Measurements from ENCODE around the gene ANKRD60. TPM values are rescaled to one million over a fixed set of nuclear protein-coding genes. Genes with fewer than 3 reads are reported as not detected.

ANKRD60 gene
- total RNA-seq, 4 donors from 2014 or later = not detected

DNA sequence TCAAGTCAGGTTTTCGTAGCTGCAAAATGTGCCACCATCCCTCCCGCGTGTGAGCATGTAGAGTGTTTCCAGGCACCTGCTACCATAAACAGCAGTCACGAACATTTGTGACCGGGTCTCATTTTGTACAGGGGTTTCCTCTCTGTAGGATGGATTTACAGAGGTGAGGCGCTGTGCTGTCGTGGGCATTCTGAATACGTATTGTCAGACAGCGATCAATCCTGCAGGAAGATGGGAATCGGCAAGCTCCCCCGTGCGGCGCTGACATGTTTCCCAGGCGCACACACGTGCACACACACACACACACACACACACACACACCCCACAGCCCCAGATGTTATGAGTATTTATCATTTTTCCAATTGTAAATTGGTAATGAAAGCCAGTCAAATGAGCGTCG is 15.8 kb downstream of the ANKRD60 start:
- no peak overlapping the region for H3K27ac ChIP-seq
- peaks cover 0 to 8% (median 0%) of the 10 kb centered on the region in 4 donors for H3K4me1 ChIP-seq
- TF ChIP-seq, protein P1, sequence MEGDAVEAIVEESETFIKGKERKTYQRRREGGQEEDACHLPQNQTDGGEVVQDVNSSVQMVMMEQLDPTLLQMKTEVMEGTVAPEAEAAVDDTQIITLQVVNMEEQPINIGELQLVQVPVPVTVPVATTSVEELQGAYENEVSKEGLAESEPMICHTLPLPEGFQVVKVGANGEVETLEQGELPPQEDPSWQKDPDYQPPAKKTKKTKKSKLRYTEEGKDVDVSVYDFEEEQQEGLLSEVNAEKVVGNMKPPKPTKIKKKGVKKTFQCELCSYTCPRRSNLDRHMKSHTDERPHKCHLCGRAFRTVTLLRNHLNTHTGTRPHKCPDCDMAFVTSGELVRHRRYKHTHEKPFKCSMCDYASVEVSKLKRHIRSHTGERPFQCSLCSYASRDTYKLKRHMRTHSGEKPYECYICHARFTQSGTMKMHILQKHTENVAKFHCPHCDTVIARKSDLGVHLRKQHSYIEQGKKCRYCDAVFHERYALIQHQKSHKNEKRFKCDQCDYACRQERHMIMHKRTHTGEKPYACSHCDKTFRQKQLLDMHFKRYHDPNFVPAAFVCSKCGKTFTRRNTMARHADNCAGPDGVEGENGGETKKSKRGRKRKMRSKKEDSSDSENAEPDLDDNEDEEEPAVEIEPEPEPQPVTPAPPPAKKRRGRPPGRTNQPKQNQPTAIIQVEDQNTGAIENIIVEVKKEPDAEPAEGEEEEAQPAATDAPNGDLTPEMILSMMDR (IDR thresholded peaks at IDR 0.05) = no peak
- no peak for TF ChIP-seq EP300 (IDR thresholded peaks at IDR 0.05; ENCODE audit: low read depth)
- TF ChIP-seq POLR2AphosphoS5 (IDR thresholded peaks at IDR 0.05) = no peak
- no peak for TF ChIP-seq POLR2A (IDR thresholded peaks at IDR 0.05)
- no peaks in the 10 kb centered on the region for H3K9me3 ChIP-seq
- in situ Hi-C loops (cut with MboI; ENCODE audit: low pct_ligation_motif_present in 1 of 4, low pct_unique_long_range_greater_than_20kb in 1 of 4, low sequenced_read_pairs in 3 of 4) (loop anchor here (5.0 to 25.0 kb wide), 5 partner anchors 610 to 1125 kb away; partner anchors contain the start of gene RBM38 (in 2 of the 4)), intact Hi-C loops (cut with DNase I; ENCODE audit: low total_unique reads) (no loop called here)
- H3K36me3 ChIP-seq = no peaks in the 10 kb centered on the region
- no peak for DNase-seq
- peaks cover 42% of the 10 kb centered on the region for H3K27me3 ChIP-seq
- WGBS, 2 donors (ENCODE audit: low coverage in 1 of 2) = 61 to 65% methylated on average over 8 to 17 of the region's 17 CpGs
- H3K4me3 ChIP-seq = no peak overlapping the region

DNA sequence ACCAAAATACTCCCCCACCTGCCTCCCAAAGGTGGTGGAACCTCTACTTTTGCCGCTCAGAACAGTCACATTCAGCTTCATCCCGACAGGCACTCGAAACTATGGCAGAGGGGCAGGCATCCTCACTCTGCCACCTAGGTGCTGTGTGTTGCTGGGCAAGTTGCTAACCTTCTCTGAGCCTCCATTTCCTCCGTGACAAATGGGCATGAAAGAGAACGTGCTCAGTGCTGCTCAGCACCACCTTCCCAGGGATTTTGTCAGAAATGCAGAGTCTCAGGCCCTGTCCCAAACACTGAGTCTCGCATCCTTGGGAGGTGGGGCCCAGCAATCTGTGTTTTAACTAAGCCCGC is 18.1 kb downstream of the ANKRD60 start:
- WGBS, 2 donors (ENCODE audit: low coverage in 1 of 2) = 68 to 90% methylated on average over 2 to 7 of the region's 7 CpGs
- no peaks in the 10 kb centered on the region for H3K36me3 ChIP-seq
- intact Hi-C loops (cut with DNase I; ENCODE audit: low total_unique reads) (loop anchor here (2.0 kb wide), 1 partner anchor 616 kb away; no protein-coding TSS in a partner anchor), in situ Hi-C loops (cut with MboI; ENCODE audit: low pct_ligation_motif_present in 1 of 4, low pct_unique_long_range_greater_than_20kb in 1 of 4, low sequenced_read_pairs in 3 of 4) (loop anchor here (5.0 to 25.0 kb wide), 5 partner anchors 608 to 1123 kb away; partner anchors contain the start of gene RBM38 (in 2 of the 4))
- peaks cover 0 to 8% (median 0%) of the 10 kb centered on the region in 4 donors for H3K4me1 ChIP-seq
- H3K9me3 ChIP-seq = no peaks in the 10 kb centered on the region
- no peak for DNase-seq
- H3K4me3 ChIP-seq = no peak overlapping the region
- H3K27me3 ChIP-seq = peaks cover 34% of the 10 kb centered on the region
- no peak overlapping the region for H3K27ac ChIP-seq
- TF ChIP-seq EP300 (IDR thresholded peaks at IDR 0.05; ENCODE audit: low read depth) = no peak
- TF ChIP-seq, protein P1 (IDR thresholded peaks at IDR 0.05) = no peak
- no peak for TF ChIP-seq POLR2AphosphoS5 (IDR thresholded peaks at IDR 0.05)
- TF ChIP-seq POLR2A (IDR thresholded peaks at IDR 0.05) = no peak

DNA sequence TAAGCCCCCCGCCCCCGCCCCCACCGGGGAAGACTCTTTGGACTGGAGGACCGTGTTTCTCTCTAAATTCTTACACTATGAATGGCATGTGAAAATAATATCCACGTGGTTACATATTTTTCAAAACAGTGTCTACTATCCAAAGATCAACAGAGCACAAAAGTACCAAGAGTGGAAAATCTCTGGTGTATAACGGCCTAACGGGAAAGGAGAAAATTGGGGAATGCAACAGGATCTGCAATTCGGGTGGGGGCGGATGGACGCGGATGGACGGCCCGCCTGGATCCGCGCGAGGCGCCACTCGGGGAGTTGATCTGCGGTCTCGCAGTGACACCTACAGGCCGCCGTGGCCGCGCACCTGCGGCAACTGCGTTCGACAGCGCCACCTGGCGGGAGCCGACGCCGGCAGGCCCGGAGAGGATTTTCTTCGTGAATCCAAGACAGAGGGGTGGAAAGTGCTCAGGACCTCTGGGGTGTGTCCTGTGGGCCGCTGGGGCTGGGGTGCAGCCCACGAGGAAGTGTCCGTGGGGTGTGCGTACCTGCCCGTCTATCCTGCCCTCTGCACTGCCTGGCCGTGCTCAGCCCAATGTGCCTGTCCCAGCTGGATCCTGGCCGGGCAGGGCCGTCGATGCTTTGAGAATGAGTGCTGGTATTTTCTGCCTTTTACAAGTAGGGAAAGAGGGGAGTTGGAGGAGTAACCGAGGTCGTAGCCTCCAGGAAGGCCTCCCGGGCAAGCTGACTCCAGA is 18.6 kb downstream of the ANKRD60 start:
- H3K4me3 ChIP-seq = no peak overlapping the region
- peaks cover 34% of the 10 kb centered on the region for H3K27me3 ChIP-seq
- in situ Hi-C loops (cut with MboI; ENCODE audit: low pct_ligation_motif_present in 1 of 4, low pct_unique_long_range_greater_than_20kb in 1 of 4, low sequenced_read_pairs in 3 of 4) (loop anchor here (5.0 to 25.0 kb wide), 6 partner anchors 605 to 1123 kb away; partner anchors contain the start of gene RBM38 (in 2 of the 4)), intact Hi-C loops (cut with DNase I; ENCODE audit: low total_unique reads) (loop anchor here (2.0 kb wide), 1 partner anchor 615 kb away; no protein-coding TSS in a partner anchor)
- H3K36me3 ChIP-seq = no peaks in the 10 kb centered on the region
- H3K9me3 ChIP-seq = no peaks in the 10 kb centered on the region
- DNase-seq = peak; percentile 85
- 4 to 9% methylated on average over 9 to 46 of the region's 46 CpGs for WGBS, 2 donors (ENCODE audit: low coverage in 1 of 2)
- TF ChIP-seq POLR2AphosphoS5 (IDR thresholded peaks at IDR 0.05) (no peak), EP300 (IDR thresholded peaks at IDR 0.05; ENCODE audit: low read depth) (no peak), POLR2A (IDR thresholded peaks at IDR 0.05) (no peak)
- TF ChIP-seq, protein P1 (IDR thresholded peaks at IDR 0.05) = peak; percentile 100
- peaks cover 0 to 8% (median 0%) of the 10 kb centered on the region in 4 donors for H3K4me1 ChIP-seq
- H3K27ac ChIP-seq = no peak overlapping the region

DNA sequence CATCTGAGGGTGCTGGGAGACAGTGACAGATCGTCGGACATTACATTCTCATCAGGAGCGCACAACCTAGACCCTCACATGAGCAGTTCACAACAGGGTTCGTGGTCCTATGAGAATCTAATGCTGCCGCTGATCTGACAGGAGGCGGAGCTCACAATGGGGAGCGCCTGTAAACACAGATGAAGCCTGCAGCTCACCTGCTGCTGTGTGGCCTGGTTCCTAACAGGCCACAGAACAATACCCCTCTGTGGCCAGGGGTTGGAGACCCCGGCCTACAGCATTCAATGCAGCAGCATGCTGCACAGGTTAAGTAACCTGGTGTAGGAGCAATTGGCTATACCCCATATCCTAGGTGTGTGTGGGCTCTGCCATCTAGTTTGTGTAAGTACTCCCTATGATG is 19.5 kb downstream of the ANKRD60 start:
- Histone ChIP-seq H3K27ac (no peak overlapping the region), H3K36me3 (no peaks in the 10 kb centered on the region), H3K27me3 (peaks cover 32% of the 10 kb centered on the region), H3K4me1 (peaks cover 0 to 8% (median 0%) of the 10 kb centered on the region in 4 donors), H3K9me3 (no peaks in the 10 kb centered on the region), H3K4me3 (no peak overlapping the region)
- no peak for TF ChIP-seq POLR2A (IDR thresholded peaks at IDR 0.05)
- TF ChIP-seq, protein P1 (IDR thresholded peaks at IDR 0.05) = no peak
- no peak for TF ChIP-seq EP300 (IDR thresholded peaks at IDR 0.05; ENCODE audit: low read depth)
- TF ChIP-seq POLR2AphosphoS5 (IDR thresholded peaks at IDR 0.05) = no peak
- intact Hi-C loops (cut with DNase I; ENCODE audit: low total_unique reads) (no loop called here), in situ Hi-C loops (cut with MboI; ENCODE audit: low pct_ligation_motif_present in 1 of 4, low pct_unique_long_range_greater_than_20kb in 1 of 4, low sequenced_read_pairs in 3 of 4) (loop anchor here (5.0 to 25.0 kb wide), 6 partner anchors 604 to 1122 kb away; partner anchors contain the start of gene RBM38 (in 2 of the 4))
- WGBS, 2 donors (ENCODE audit: low coverage in 1 of 2) = 62 to 72% methylated on average over 7 to 8 of the region's 8 CpGs
- DNase-seq = no peak

All from transverse colon (tissue), 4 donors.